Activated naive CD4-positive, alpha-beta T cell treated with anti-CD3 and anti-CD28 coated beads, Interleukin-2, amount 50 U/mL, for 24 hours (primary cell): ENCODE results near the gene PRR3.

Experiments used
- H3K27ac Mint-ChIP-seq: one replicate; pipeline ENCODE4 v1.8.0; 2021; ENCODE audit warnings: mild to moderate bottlenecking, mixed read lengths
- H3K27me3 Mint-ChIP-seq: one replicate; pipeline ENCODE4 v1.8.0; 2021; ENCODE audit warnings: mixed read lengths
- H3K36me3 Mint-ChIP-seq: one replicate; pipeline ENCODE4 v1.8.0; 2021; ENCODE audit warnings: mixed read lengths
- H3K4me1 Mint-ChIP-seq: one replicate; pipeline ENCODE4 v1.8.0; 2021; ENCODE audit warnings: mixed read lengths
- H3K4me3 Mint-ChIP-seq: one replicate; pipeline ENCODE4 v1.8.0; 2021; ENCODE audit warnings: mild to moderate bottlenecking, mixed read lengths
- H3K9me3 Mint-ChIP-seq: one replicate; pipeline ENCODE4 v1.8.0; 2021; ENCODE audit warnings: mixed read lengths

PRR3 gene

GRCh38 chr6:30555816-30556065, 1.4 kb upstream of the PRR3 start:
- H3K9me3 Mint-ChIP-seq, result no peaks in the 10 kb centered on the region
- H3K27me3 Mint-ChIP-seq, result no peaks in the 10 kb centered on the region
- peaks cover 13% of the 10 kb centered on the region for H3K36me3 Mint-ChIP-seq
- H3K4me1 Mint-ChIP-seq, result peaks cover 49% of the 10 kb centered on the region
- H3K4me3 Mint-ChIP-seq, result peak overlapping the region; percentile 100
- H3K27ac Mint-ChIP-seq, result peak overlapping the region; percentile 100

- Mint-ChIP-seq H3K27me3 (no peaks in the 10 kb centered on the region), H3K27ac (peak within 1 kb of the TSS; percentile 100), H3K4me1 (peaks cover 46% of the 10 kb centered on the region), H3K9me3 (no peaks in the 10 kb centered on the region), H3K4me3 (peak within 1 kb of the TSS; percentile 100), H3K36me3 (peaks cover 9% of the 10 kb centered on the region)
Measured at GRCh38 chr6:30556066-30556905, 809 bp upstream of the PRR3 start, which contains the start of gene GNL1. TSS of gene GNL1 (minus strand) at chr6:30556489. CDS start at chr6:30556203, 286 bp downstream.

DNA sequence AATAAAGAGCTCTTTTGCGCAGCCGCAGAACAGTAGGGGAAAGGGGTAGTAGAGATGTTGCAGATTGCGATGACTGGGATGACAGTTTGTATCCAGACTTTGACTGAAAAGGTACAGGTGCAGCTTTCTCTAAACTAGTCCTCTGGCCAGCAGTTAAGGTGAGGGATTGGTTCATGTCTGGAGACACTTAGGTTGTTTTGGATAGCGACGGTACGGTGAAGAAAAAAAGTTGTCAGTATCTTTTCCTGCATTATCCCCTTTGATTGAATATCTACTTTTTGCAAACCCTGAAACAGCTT, 537 bp downstream of the PRR3 start:
- Mint-ChIP-seq H3K4me1 (peaks cover 51% of the 10 kb centered on the region), H3K27ac (peak overlapping the region; percentile 100), H3K4me3 (peak overlapping the region; percentile 100), H3K9me3 (no peaks in the 10 kb centered on the region), H3K36me3 (peaks cover 11% of the 10 kb centered on the region), H3K27me3 (no peaks in the 10 kb centered on the region)

DNA sequence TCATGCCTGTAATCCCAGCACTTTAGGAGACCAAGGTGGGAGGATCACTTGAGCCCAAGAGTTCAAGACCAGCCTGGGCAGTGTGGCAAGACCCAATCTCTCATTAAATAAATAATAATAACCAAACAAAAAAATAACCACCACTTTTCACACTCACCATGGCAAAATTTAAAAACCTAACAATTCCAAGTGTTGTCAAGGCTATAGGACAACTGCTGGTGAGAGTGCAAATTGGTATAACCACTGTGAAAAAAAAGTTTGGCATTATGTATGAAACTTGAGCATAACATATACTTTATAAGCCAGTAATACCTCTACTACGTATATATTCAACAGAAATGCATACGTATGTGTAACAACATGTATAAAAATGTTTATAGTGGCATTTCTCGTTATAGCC, 3.8 kb downstream of the PRR3 start:
- Mint-ChIP-seq H3K27ac (no peak overlapping the region), H3K9me3 (no peaks in the 10 kb centered on the region), H3K27me3 (no peaks in the 10 kb centered on the region), H3K36me3 (peaks cover 18% of the 10 kb centered on the region), H3K4me3 (no peak overlapping the region), H3K4me1 (peaks cover 56% of the 10 kb centered on the region)

- H3K9me3 Mint-ChIP-seq, result no peaks in the 10 kb centered on the region
- H3K27me3 Mint-ChIP-seq, result no peaks in the 10 kb centered on the region
- peaks cover 55% of the 10 kb centered on the region for H3K4me1 Mint-ChIP-seq
- H3K4me3 Mint-ChIP-seq, result no peak overlapping the region
- H3K27ac Mint-ChIP-seq, result peak overlapping the region; percentile 56
- peaks cover 14% of the 10 kb centered on the region for H3K36me3 Mint-ChIP-seq
Measured at GRCh38 chr6:30562470-30563425, 5.7 kb downstream of the PRR3 start.

DNA sequence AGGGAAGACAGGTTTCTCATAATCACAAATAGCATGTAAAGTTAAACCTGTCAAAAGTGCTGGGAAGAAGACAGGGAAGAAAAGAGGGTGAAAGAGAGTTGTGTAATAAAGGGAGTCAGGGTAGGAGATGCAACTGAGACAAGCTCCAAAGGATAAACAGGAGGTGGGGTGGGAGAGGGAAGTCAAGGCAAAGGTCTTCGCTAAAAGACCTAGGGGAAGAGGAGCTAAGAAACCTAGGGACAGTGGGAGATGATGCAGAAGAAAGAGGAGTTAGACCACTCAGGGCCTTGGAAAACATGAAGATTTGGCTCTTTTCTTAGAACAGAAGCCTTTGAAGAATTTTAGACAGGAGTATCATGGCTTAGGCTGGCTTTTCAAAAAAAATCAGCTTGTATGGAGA, 7.0 kb downstream of the PRR3 start:
- peaks cover 51% of the 10 kb centered on the region for H3K4me1 Mint-ChIP-seq
- peak overlapping the region; percentile 79 for H3K27ac Mint-ChIP-seq
- no peaks in the 10 kb centered on the region for H3K27me3 Mint-ChIP-seq
- no peaks in the 10 kb centered on the region for H3K9me3 Mint-ChIP-seq
- no peak overlapping the region for H3K4me3 Mint-ChIP-seq
- peaks cover 14% of the 10 kb centered on the region for H3K36me3 Mint-ChIP-seq

DNA sequence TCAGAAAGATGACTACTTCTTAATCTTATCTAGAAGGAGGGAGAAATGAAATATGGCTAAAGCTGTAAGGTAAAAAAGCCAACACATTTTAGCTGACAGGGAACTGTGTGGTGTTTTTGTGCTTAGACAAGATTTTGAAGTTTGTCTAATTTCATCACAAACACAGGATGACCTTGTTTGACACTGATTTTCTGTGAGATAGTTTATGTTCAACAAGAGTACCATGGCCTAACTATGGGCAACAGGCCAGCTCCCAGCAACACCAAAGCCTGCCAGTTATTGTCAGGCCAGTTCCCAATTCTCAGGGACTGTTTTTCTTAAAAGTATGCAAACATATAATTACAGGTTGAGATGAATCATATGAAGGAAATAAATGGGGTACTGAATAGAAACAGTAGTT, 8.7 kb downstream of the PRR3 start:
- Mint-ChIP-seq H3K36me3 (peaks cover 12% of the 10 kb centered on the region), H3K27ac (no peak overlapping the region), H3K4me3 (no peak overlapping the region), H3K4me1 (peaks cover 54% of the 10 kb centered on the region), H3K27me3 (no peaks in the 10 kb centered on the region), H3K9me3 (no peaks in the 10 kb centered on the region)

DNA sequence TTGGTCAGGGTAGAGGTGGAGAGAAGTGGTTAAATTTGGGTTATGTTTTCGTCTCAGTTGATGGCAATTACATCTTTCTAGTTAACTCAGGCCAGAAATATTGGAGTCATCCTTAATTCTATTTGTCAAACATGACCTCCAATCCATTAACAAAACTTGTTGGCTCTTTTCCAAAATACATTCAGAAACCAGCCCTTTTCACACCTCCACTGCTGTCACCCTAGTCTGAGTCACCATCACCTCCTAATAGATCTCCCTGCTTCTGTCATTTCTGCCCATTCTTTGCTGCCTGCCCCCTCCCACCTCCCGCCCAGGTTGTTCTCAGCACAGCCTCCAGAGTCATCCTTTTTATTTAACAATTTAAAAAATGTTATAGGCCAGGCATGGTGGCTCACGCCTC, 11.2 kb downstream of the PRR3 start:
- Mint-ChIP-seq H3K36me3 (peaks cover 9% of the 10 kb centered on the region), H3K9me3 (no peaks in the 10 kb centered on the region), H3K4me1 (peaks cover 66% of the 10 kb centered on the region), H3K4me3 (no peak overlapping the region), H3K27me3 (no peaks in the 10 kb centered on the region), H3K27ac (peak overlapping the region; percentile 31)

DNA sequence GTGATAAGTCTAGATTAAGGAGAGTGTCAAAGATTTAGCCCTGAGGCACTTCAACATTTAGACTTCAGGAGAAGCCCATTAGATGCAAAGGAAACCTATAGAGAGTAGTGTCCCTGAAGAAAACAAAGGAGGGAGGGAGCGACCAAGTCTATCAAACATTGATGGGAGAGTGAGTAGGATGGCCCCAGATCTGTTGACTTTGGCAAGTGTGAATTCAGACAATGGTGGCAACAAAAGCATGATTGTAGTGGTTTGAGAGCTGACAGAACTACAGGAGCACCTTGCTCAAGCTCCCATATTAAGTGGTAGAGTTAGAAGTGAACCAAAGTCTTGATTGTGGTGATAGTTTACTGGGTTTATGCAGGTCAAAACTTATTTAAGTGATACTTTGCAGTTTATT, 13.2 kb downstream of the PRR3 start:
- Mint-ChIP-seq H3K36me3 (peaks cover 11% of the 10 kb centered on the region), H3K27me3 (no peaks in the 10 kb centered on the region), H3K4me1 (peaks cover 80% of the 10 kb centered on the region), H3K9me3 (no peaks in the 10 kb centered on the region), H3K4me3 (peak overlapping the region; percentile 99), H3K27ac (peak overlapping the region; percentile 73)

DNA sequence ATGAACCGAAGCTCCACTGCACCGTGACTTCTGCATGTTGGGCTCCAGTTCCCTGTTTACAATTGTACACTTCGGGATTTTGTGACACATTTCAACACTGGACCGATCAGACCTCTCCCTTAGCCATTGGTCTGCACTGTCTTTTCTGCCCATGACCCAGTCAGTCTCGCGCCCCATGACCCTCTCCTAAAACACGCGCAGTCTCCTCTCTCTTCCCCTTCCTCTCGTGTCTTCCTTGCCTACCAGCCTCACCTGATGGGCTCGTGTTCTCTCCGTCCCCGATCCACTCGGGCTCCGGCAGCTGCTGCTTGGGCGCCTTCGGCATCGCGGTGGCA, 13.6 kb downstream of the PRR3 start:
- H3K27ac Mint-ChIP-seq, result peak overlapping the region; percentile 99
- no peaks in the 10 kb centered on the region for H3K27me3 Mint-ChIP-seq
- H3K4me1 Mint-ChIP-seq, result peaks cover 78% of the 10 kb centered on the region
- H3K9me3 Mint-ChIP-seq, result no peaks in the 10 kb centered on the region
- peak overlapping the region; percentile 99 for H3K4me3 Mint-ChIP-seq
- H3K36me3 Mint-ChIP-seq, result peaks cover 11% of the 10 kb centered on the region

- Mint-ChIP-seq H3K9me3 (no peaks in the 10 kb centered on the region), H3K36me3 (peaks cover 11% of the 10 kb centered on the region), H3K4me1 (peaks cover 75% of the 10 kb centered on the region), H3K27ac (peak within 1 kb of the TSS; percentile 99), H3K27me3 (no peaks in the 10 kb centered on the region), H3K4me3 (peak within 1 kb of the TSS; percentile 99)
Measured at GRCh38 chr6:30571075-30571761, 14.1 kb downstream of the PRR3 start, which contains the start of gene ABCF1. TSS of gene ABCF1 (plus strand) at chr6:30571442. CDS start at chr6:30571488, 46 bp downstream.

DNA sequence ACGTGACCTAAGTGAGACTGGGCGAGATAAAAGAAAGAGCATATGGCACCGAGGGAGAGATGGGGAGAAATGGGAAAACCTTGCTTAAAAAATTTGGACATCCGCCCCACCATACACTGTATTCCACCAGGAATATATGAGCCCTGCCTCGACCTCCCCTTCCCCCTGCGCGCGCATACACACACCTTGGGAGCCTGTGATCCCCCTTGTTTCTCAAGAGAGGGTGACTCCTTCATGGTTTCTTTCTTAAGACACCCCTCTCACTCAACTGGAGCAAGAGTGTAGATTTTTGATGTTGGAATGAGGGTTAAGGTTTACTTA, 14.6 kb downstream of the PRR3 start:
- Mint-ChIP-seq H3K27ac (peak overlapping the region; percentile 99), H3K9me3 (no peaks in the 10 kb centered on the region), H3K27me3 (no peaks in the 10 kb centered on the region), H3K4me3 (peak overlapping the region; percentile 99), H3K4me1 (peaks cover 80% of the 10 kb centered on the region), H3K36me3 (peaks cover 14% of the 10 kb centered on the region)

- H3K4me3 Mint-ChIP-seq, result peak overlapping the region; percentile 99
- peaks cover 81% of the 10 kb centered on the region for H3K4me1 Mint-ChIP-seq
- H3K27ac Mint-ChIP-seq, result peak overlapping the region; percentile 99
- H3K36me3 Mint-ChIP-seq, result peaks cover 15% of the 10 kb centered on the region
- no peaks in the 10 kb centered on the region for H3K27me3 Mint-ChIP-seq
- H3K9me3 Mint-ChIP-seq, result no peaks in the 10 kb centered on the region
Measured at GRCh38 chr6:30572148-30572547, 15.1 kb downstream of the PRR3 start.

DNA sequence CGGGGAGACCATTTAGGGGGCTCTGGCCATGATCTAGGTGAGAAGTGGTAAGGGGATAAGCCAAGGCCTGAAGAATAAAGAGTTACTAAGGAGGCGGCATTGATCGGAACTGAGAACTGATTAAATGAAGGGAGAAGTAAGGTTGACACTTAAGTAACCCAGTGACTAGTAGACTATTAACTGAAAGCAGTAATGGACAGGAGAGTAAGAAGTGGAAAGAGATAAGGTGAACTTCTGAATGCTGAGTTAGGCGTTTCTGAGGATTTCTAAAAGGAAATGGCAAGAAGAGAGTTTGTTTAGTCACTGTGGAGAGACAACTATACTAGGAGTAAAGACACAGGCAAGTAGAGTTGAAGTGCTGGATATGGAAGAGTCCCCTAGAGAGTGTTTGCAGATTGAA, 16.0 kb downstream of the PRR3 start:
- Mint-ChIP-seq H3K4me3 (peak overlapping the region; percentile 99), H3K4me1 (peaks cover 83% of the 10 kb centered on the region), H3K36me3 (peaks cover 24% of the 10 kb centered on the region), H3K9me3 (no peaks in the 10 kb centered on the region), H3K27me3 (no peaks in the 10 kb centered on the region), H3K27ac (peak overlapping the region; percentile 46)

GRCh38 chr6:30578051-30578450, 21.0 kb downstream of the PRR3 start:
- peaks cover 29% of the 10 kb centered on the region for H3K36me3 Mint-ChIP-seq
- no peaks in the 10 kb centered on the region for H3K9me3 Mint-ChIP-seq
- H3K27me3 Mint-ChIP-seq, result no peaks in the 10 kb centered on the region
- no peak overlapping the region for H3K4me3 Mint-ChIP-seq
- H3K27ac Mint-ChIP-seq, result peak overlapping the region; percentile 41
- peaks cover 44% of the 10 kb centered on the region for H3K4me1 Mint-ChIP-seq

DNA sequence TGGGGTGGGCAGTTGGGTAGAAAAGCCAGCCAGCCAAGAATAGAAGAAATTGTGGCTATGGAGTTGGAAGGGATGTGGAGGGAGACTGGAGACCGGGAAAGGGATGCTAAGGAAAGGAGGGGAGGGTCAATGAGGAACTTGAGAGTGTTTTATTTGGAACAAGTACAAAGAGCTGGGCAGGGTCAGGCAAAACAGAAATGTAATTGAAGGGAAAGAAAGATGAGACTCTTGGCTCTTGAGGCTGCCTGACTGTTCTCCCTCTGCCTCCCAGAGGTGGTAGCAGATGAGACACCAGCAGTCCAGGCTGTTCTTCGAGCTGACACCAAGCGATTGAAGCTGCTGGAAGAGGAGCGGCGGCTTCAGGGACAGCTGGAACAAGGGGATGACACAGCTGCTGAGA, 26.8 kb downstream of the PRR3 start:
- peaks cover 17% of the 10 kb centered on the region for H3K36me3 Mint-ChIP-seq
- H3K4me3 Mint-ChIP-seq, result no peak overlapping the region
- H3K27ac Mint-ChIP-seq, result no peak overlapping the region
- H3K27me3 Mint-ChIP-seq, result no peaks in the 10 kb centered on the region
- H3K9me3 Mint-ChIP-seq, result no peaks in the 10 kb centered on the region
- H3K4me1 Mint-ChIP-seq, result no peaks in the 10 kb centered on the region
